HepG2 (cell line): Measurements from ENCODE around the gene MCF2L. TPM values are rescaled to one million over a fixed set of nuclear protein-coding genes. Genes with fewer than 3 reads are reported as not detected.

Experiments used
- ATAC-seq: fragments of 200-7000 bp; cut with Tn5 transposase; 3 replicates; pipeline ENCODE4 v1.9.1; 2020; ENCODE audit warnings: mild to moderate bottlenecking, moderate library complexity
- BruUV-seq: library from RNA; stranded (reverse); fragments of 400-500 nt; replicated peaks from 2 replicates; lab custom pipeline; 2021; lab: Mats Ljungman, UMichigan
- CTCF ChIA-PET: fragments of 300-600 bp; formaldehyde crosslinking; extraction: SDS; loops from one replicate; lab custom pipeline; 2021; ENCODE audit warnings: low total read pairs, inconsistent platforms, low intra/inter-chr PET ratio; lab: Yijun Ruan, JAX
- POLR2A ChIA-PET: fragments of 350-600 bp; sonication (Branson Sonifier 250); formaldehyde crosslinking; loops from one replicate; lab custom pipeline; 2020; ENCODE audit warnings: antibody characterized with exemption, inconsistent platforms; lab: Yijun Ruan, JAX
- DNase-seq: peaks from one replicate; pipeline ENCODE4 v3.0.0-alpha.2; 2015; ENCODE audit warnings: low spot score
- FAIRE-seq: peaks from 3 replicates; lab custom pipeline; 2011; peaks lifted over from hg19 to GRCh38; lab: Jason Lieb, UNC
- H2AFZ ChIP-seq: one replicate; pipeline ENCODE4 v1.6.1; 2011; ENCODE audit warnings: low read length, inconsistent platforms
- H3K27ac ChIP-seq: fragments of 300-600 bp; 3 replicates; pipeline ENCODE4 v1.8.0; 2011; ENCODE audit warnings: mixed run types, mild to moderate bottlenecking, mixed read lengths, low read length, inconsistent platforms; ENCODE audit not compliant: insufficient read depth; ENCODE audit errors: extremely low read length
- H3K27me3 ChIP-seq, 2 experiments: fragments of 200-600 bp in 1 of 2; 2 replicates in 1 of 2; 3 replicates in 1 of 2; pipeline versions ENCODE4 v1.6.0 to v1.8.0; 2011; ENCODE audit warnings: low read length in 2 of 2, mild to moderate bottlenecking in 2 of 2, moderate library complexity in 2 of 2, inconsistent platforms in 1 of 2; ENCODE audit not compliant: insufficient read depth in 2 of 2, control insufficient read depth in 1 of 2
- H3K36me3 ChIP-seq, 2 experiments: fragments of 200-600 bp in 1 of 2; replicated peaks in 1 of 2; 2 replicates in 1 of 2; 3 replicates in 1 of 2; pipeline versions ENCODE4 v1.5.1 to v1.8.0; 2011; ENCODE audit warnings: low read length in 2 of 2, inconsistent platforms in 1 of 2; ENCODE audit not compliant: insufficient read depth in 2 of 2, control insufficient read depth in 1 of 2
- H3K4me1 ChIP-seq: 2 replicates; pipeline ENCODE4 v1.5.1; 2012; ENCODE audit warnings: low read length, inconsistent platforms; ENCODE audit not compliant: insufficient read depth
- H3K4me2 ChIP-seq: 2 replicates; pipeline ENCODE4 v1.6.0; 2011; ENCODE audit warnings: low read depth, low read length, inconsistent platforms
- H3K4me3 ChIP-seq, 3 experiments: fragments of 200-600 bp in 1 of 3; sonication (generic), shearing (Covaris generic) in 1 of 3; replicated peaks in 1 of 3; 2 replicates each; pipeline ENCODE4 v1.5.1; 2011 to 2016; ENCODE audit warnings: low read length in 3 of 3, inconsistent platforms in 2 of 3, low read depth in 2 of 3, mild to moderate bottlenecking in 2 of 3, control low read depth in 1 of 3, mixed read lengths in 1 of 3; ENCODE audit not compliant: insufficient read depth in 1 of 3
- H3K79me2 ChIP-seq: one replicate; pipeline ENCODE4 v1.6.1; 2011; ENCODE audit warnings: low read length, inconsistent platforms; ENCODE audit not compliant: insufficient read depth
- H3K9ac ChIP-seq: 2 replicates; pipeline ENCODE4 v1.6.0; 2011; ENCODE audit warnings: mild to moderate bottlenecking, low read depth, low read length, inconsistent platforms; ENCODE audit not compliant: insufficient read depth
- H3K9me3 ChIP-seq: 2 replicates; pipeline ENCODE4 v1.5.1; 2012; ENCODE audit warnings: mild to moderate bottlenecking, low read length
- H4K20me1 ChIP-seq: 2 replicates; pipeline ENCODE4 v1.6.0; 2011; ENCODE audit warnings: inconsistent platforms, mild to moderate bottlenecking, low read length, moderate library complexity; ENCODE audit not compliant: insufficient read depth
- CEBPG ChIP-seq: IDR thresholded peaks from 2 replicates; pipeline ENCODE4 v1.6.1; 2016
- CSRNP1 ChIP-seq: sonication (generic); formaldehyde crosslinking; IDR thresholded peaks from 2 replicates; pipeline ENCODE4 v1.8.1; 2023; ENCODE audit warnings: mild to moderate bottlenecking, missing genetic modification reagents
- HIC2 ChIP-seq: sonication (generic); formaldehyde crosslinking; IDR thresholded peaks from 2 replicates; pipeline ENCODE4 v1.9.0; 2022; ENCODE audit warnings: low read depth, missing genetic modification reagents
- HNF4G ChIP-seq, 2 experiments: sonication (generic) in 1 of 2; formaldehyde crosslinking in 1 of 2; IDR thresholded peaks; 2 replicates each; pipeline versions ENCODE4 v1.4.0 to v1.6.1; 2011 to 2020; ENCODE audit warnings: borderline replicate concordance in 2 of 2, low read depth in 2 of 2, mild to moderate bottlenecking in 2 of 2, low read length in 1 of 2, missing genetic modification reagents in 1 of 2, moderate library complexity in 1 of 2
- MAX ChIP-seq: IDR thresholded peaks from 2 replicates; pipeline ENCODE4 v1.6.1; 2012; ENCODE audit warnings: inconsistent platforms
- NFE2 ChIP-seq: sonication (generic); formaldehyde crosslinking; IDR thresholded peaks from 2 replicates; pipeline ENCODE4 v1.4.0; 2020; ENCODE audit warnings: missing genetic modification reagents
- NR2F6 ChIP-seq, 2 experiments: IDR thresholded peaks; 2 replicates each; pipeline ENCODE4 v1.6.1; 2016; ENCODE audit warnings: antibody characterized with exemption in 1 of 2, mild to moderate bottlenecking in 1 of 2
- RARA ChIP-seq: IDR thresholded peaks from 2 replicates; pipeline ENCODE4 v1.6.1; 2016; ENCODE audit warnings: missing genetic modification reagents, missing compliant biosample characterization
- SOX6 ChIP-seq, 2 experiments: fragments of 450-650 bp in 1 of 2; sonication (generic) in 1 of 2; formaldehyde crosslinking in 1 of 2; IDR thresholded peaks; 2 replicates each; pipeline versions ENCODE4 v1.4.0 to v1.6.1; 2017 to 2020; ENCODE audit warnings: antibody characterized with exemption in 1 of 2, mild to moderate bottlenecking in 1 of 2, missing genetic modification reagents in 1 of 2
- TRIM22 ChIP-seq: fragments of 450-650 bp; IDR thresholded peaks from 2 replicates; pipeline ENCODE4 v1.6.1; 2017
- ZBTB33 ChIP-seq: sonication (generic); formaldehyde crosslinking; IDR thresholded peaks from 2 replicates; pipeline ENCODE4 v1.4.0; 2020; ENCODE audit warnings: missing genetic modification reagents
- ZNF576 ChIP-seq: sonication (generic); formaldehyde crosslinking; IDR thresholded peaks from 2 replicates; pipeline ENCODE4 v1.4.0; 2020; ENCODE audit warnings: mild to moderate bottlenecking, missing genetic modification reagents
- WGBS: methylation state at CpG from one replicate; pipeline ENCODE4 v1.1.6; 2017; ENCODE audit warnings: low lambda C conversion rate; 5-methylcytosine and 5-hydroxymethylcytosine counted together
- in situ Hi-C: cut with HindIII; loops from 2 replicates; pipeline ENCODE4 v1.10.0; 2017; ENCODE audit warnings: low pct_unique_long_range_greater_than_20kb; ENCODE audit not compliant: extremely low pct_ligation_motif_present
- intact Hi-C: fragments of 100-400 bp; cut with micrococcal nuclease; formaldehyde crosslinking; loops from one replicate; pipeline ENCODE4 v1.10.0; 2022; ENCODE audit not compliant: unreplicated experiment
- polyA plus RNA-seq, 8 experiments: library from polyadenylated mRNA; depleted of rRNA in 3 of 8; stranded (reverse) in 7 of 8; unstranded in 1 of 8; fragments of >200 nt; fragmentation: Illumina TruSeq in 4 of 8; extraction: Trizol in 4 of 8; gene quantifications; 2 replicates each; pipeline versions ENCODE4 v1.2.1 to v1.2.3, GENCODE V29; 2011 to 2016; ENCODE audit warnings: low read depth in 4 of 8, missing spikeins in 1 of 8, mixed read lengths in 1 of 8; ENCODE audit not compliant: insufficient read depth in 1 of 8
- total RNA-seq, 5 experiments: library from RNA; depleted of rRNA; stranded (reverse); fragments of >200 nt; fragmentation: Illumina TruSeq; extraction: Trizol; gene quantifications; 2 replicates each; pipeline ENCODE4 v1.2.3, GENCODE V29; 2016; ENCODE audit warnings: low read depth in 1 of 5

MCF2L gene
- total and polyA plus RNA-seq, 2 of the 13 experiments (the other 11 are each of a cell fraction or from before 2014, with no cell fraction given) = 19.4 to 28.4 TPM

GRCh38 chr13:113002206-113002912, 33.3 kb downstream of the MCF2L start (continued):
- TF ChIP-seq HIC2 (CRISPR knock-in tag) = peak; percentile 57; the same call in 1 of the 2 replicates
- TF ChIP-seq, all 625 proteins: peak for 49

GRCh38 chr13:113002913-113003290, 33.9 kb downstream of the MCF2L start:
- Histone ChIP-seq H3K4me1 (peaks cover 59% of the 10 kb centered on the region), H3K4me3 (0 out of 6 replicates have a peak overlapping the region, but pooled peaks of 1 of the 3 experiments have one; percentile 76), H3K79me2 (peaks cover 7% of the 10 kb centered on the region), H3K36me3 (peaks cover 0 to 6% of the 10 kb centered on the region in 2 experiments; a peak in 2 of 5 replicates), H3K27ac (no peak overlapping the region), H4K20me1 (no peaks in the 10 kb centered on the region), H3K9ac (no peak overlapping the region), H3K9me3 (no peaks in the 10 kb centered on the region), H2AFZ (no peak overlapping the region), H3K27me3 (no peaks in the 10 kb centered on the region), H3K4me2 (no peak overlapping the region; the same call in 1 of the 2 replicates)
- CTCF ChIA-PET = interaction anchor here (3.4 kb wide), 1 partner anchor 60 kb away, joined by 33 read pairs; no protein-coding TSS in a partner anchor
- BruUV-seq = no TSS peak
- FAIRE-seq (no peak), ATAC-seq (no peak), DNase-seq (no peak)
- intact Hi-C loops = loop anchor here (1.0 kb wide), 2 partner anchors 18 to 61 kb away; no protein-coding TSS in a partner anchor
- in situ Hi-C loops = loop anchor here (5.0 kb wide), 1 partner anchor 61 kb away; no protein-coding TSS in a partner anchor
- POLR2A ChIA-PET = interaction anchor here (0.8 to 3.1 kb wide), 2 partner anchors 18 to 20 kb away, joined by 3 to 18 read pairs; no protein-coding TSS in a partner anchor
- WGBS = 83% methylated on average over 4 of the region's 4 CpGs
- peak; percentile 19; the same call in 1 of the 2 replicates for TF ChIP-seq MAX
- no peak for TF ChIP-seq SOX6 (IDR thresholded peaks at IDR 0.05)
- TF ChIP-seq SOX6 (CRISPR knock-in tag; IDR thresholded peaks at IDR 0.05) = 0 out of 2 replicates have a peak, but pooled peaks have one; percentile 36
- no peak for TF ChIP-seq ZNF576 (CRISPR knock-in tag)
- TF ChIP-seq ZBTB33 (CRISPR knock-in tag) = peak; percentile 52; the same call in 1 of the 2 replicates
- no peak for TF ChIP-seq CSRNP1 (CRISPR knock-in tag)
- 0 out of 2 replicates have a peak, but pooled peaks have one; percentile 13 for TF ChIP-seq HNF4G (IDR thresholded peaks at IDR 0.05; ENCODE audit: borderline replicate concordance, low read depth, low read length)
- no peak for TF ChIP-seq HNF4G (CRISPR knock-in tag; IDR thresholded peaks at IDR 0.05; ENCODE audit: borderline replicate concordance, low read depth)
- TF ChIP-seq RARA (CRISPR knock-in tag) = peak; percentile 48
- TF ChIP-seq NR2F6 (IDR thresholded peaks at IDR 0.05) = peak; percentile 63
- TF ChIP-seq NR2F6 (CRISPR knock-in tag; IDR thresholded peaks at IDR 0.05) = peak; percentile 75; the same call in 1 of the 2 replicates
- peak; percentile 74 for TF ChIP-seq CEBPG (CRISPR knock-in tag)
- TF ChIP-seq TRIM22 = no peak
- TF ChIP-seq NFE2 = no peak
